ENCODE data around the gene IFNAR1. TPM values are rescaled to one million over a fixed set of nuclear protein-coding genes. Genes with fewer than 3 reads are reported as not detected.
"Not testable (repeated sequence)": the region's sequence is repeated elsewhere in the genome, so short reads cannot be mapped to it uniquely, and the experiment has no call there.

Gene IFNAR1
- total RNA-seq, 4 donors from 2014 or later: 10.3 to 30.7 (median 28.9) TPM

DNA sequence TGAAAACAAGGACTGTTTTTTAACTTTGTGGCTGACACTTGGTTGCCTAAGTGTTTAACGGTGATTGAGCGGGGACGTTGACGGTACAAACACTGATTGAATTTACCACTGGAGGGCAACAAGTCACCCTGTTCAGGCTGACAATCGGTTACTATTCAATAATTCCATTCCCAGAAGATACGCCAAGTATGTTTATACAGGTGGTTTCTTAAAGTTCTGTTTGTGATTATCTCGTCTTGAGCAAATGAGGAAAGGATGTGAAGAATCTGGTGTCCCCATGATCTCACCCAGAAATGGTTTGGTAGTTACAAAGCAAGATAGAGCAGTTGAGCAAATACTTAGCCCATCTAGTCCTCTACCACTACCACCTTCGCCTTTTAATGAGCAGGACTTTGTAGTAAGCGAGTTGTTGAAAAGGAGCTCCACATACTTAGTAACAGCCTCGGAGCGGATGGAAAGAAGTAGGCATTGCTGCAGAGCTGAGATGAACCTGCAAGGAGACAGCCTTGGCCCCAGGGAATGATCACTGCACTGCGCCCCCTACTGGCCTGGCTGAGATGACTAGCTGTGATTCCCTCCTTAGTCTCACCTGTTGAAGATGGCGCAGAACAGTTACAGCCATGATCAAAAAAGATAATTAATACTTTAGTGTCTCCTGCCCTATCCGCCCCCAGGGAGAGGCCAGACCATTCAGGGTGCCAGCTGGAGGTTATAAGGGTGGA is 36.3 kb downstream of the IFNAR1 start:
- peaks cover 0 to 5% (median 1%) of the 10 kb centered on the region in 4 donors for H3K36me3 ChIP-seq
- 19% methylated on average over 14 of the region's 14 CpGs; no CpG with 5 or more reads in 1 of the 2 donors for WGBS, 2 donors (ENCODE audit: low coverage in 1 of 2)
- no peaks in the 10 kb centered on the region for H3K9me3 ChIP-seq
- H3K27me3 ChIP-seq: no peaks in the 10 kb centered on the region
- peak overlapping the region in 2 of 4 donors; percentile 0 to 34 for H3K4me3 ChIP-seq
- in situ Hi-C loops (cut with MboI; ENCODE audit: low pct_ligation_motif_present in 1 of 4, low pct_unique_long_range_greater_than_20kb in 1 of 4, low sequenced_read_pairs in 3 of 4) (no loop called here), intact Hi-C loops (cut with DNase I; ENCODE audit: low total_unique reads) (loop anchor here (10.0 kb wide), 2 partner anchors 84 to 156 kb away; no protein-coding TSS in a partner anchor)
- H3K27ac ChIP-seq: peak overlapping the region; percentile 68 to 84 (median 71)
- H3K4me1 ChIP-seq: peaks cover 0 to 38% (median 18%) of the 10 kb centered on the region in 4 donors
- TF ChIP-seq CTCF (IDR thresholded peaks at IDR 0.05) (peak; percentile 76 to 96 (median 86)), POLR2A (IDR thresholded peaks at IDR 0.05) (peak; percentile 12), POLR2AphosphoS5 (IDR thresholded peaks at IDR 0.05) (no peak), EP300 (IDR thresholded peaks at IDR 0.05; ENCODE audit: low read depth) (no peak)
- DNase-seq: peak; percentile 89

DNA sequence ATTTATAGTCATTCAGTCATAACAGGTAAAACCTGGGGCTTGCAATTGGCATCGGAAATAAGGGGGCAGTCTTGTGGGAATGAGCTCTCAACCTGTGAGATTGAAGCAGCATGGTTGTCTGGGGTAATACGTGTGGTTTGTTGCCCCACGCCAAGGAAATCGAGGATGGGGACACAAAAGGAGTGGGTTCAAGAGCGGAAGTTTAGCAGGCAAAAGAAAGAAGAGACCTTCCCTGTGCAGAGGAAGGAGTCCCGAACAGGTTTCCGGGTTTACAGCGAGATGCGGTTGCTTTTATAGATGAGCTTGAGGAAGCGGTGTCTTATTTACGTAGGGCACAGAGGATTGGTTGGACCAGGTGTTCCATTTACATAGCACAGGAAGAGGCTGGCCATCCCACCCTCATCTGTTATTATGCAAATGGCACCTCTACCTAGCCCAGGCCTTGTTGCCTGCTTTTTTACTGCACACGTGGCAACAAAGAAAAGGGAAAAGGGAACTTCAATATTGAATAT is 37.3 kb downstream of the IFNAR1 start:
- peaks cover 0 to 38% (median 18%) of the 10 kb centered on the region in 4 donors for H3K4me1 ChIP-seq
- no peaks in the 10 kb centered on the region for H3K27me3 ChIP-seq
- peak overlapping the region in 3 of 4 donors; percentile 0 to 34 (median 5) for H3K4me3 ChIP-seq
- H3K36me3 ChIP-seq: no peaks in the 10 kb centered on the region
- WGBS, 2 donors (ENCODE audit: low coverage in 1 of 2): 50 to 52% methylated on average over 9 to 12 of the region's 12 CpGs
- intact Hi-C loops (cut with DNase I; ENCODE audit: low total_unique reads) (loop anchor here (10.0 kb wide), 2 partner anchors 83 to 157 kb away; no protein-coding TSS in a partner anchor), in situ Hi-C loops (cut with MboI; ENCODE audit: low pct_ligation_motif_present in 1 of 4, low pct_unique_long_range_greater_than_20kb in 1 of 4, low sequenced_read_pairs in 3 of 4) (no loop called here)
- peak; percentile 89 for TF ChIP-seq POLR2A (IDR thresholded peaks at IDR 0.05)
- TF ChIP-seq EP300 (IDR thresholded peaks at IDR 0.05; ENCODE audit: low read depth): no peak
- peak; percentile 80 to 95 (median 90) for TF ChIP-seq POLR2AphosphoS5 (IDR thresholded peaks at IDR 0.05)
- H3K27ac ChIP-seq: peak overlapping the region; percentile 68 to 84 (median 71)
- DNase-seq: peak; percentile 56
- H3K9me3 ChIP-seq: peaks cover 5% of the 10 kb centered on the region in 2 donors

DNA sequence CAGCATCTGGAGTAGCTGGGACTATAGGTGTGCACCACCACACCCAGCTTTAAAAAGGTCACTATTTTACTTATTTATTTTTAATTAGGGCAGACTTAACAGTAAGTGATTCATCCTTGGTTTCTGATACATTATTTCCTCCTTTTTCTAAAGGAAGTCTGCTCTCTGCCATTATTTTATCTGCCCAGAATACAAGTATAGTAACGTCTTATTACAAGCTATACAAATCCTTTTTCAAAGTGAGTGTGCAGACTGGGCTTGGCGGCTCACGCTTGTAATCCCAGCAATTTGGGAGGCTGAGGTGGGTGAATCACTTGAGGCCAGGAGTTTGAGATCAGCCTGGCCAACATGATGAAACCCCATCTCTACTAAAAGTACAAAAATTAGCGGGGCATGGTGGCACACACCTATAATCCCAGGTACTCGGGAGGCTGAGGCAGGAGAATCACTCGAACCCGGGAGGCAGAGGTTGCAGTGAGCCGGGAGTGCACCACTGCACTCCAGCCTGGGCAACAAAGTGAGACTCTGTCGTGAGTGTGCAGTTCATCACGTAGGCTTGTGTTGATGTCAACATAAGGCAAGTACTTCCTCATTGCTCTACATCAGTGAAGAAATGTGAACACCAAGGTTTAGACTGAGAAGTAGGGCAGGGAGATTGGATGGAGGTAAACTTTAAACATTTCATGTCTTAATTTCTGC is 39.3 kb downstream of the IFNAR1 start:
- intact Hi-C loops (cut with DNase I; ENCODE audit: low total_unique reads): loop anchor here (10.0 kb wide), 2 partner anchors 81 to 159 kb away; no protein-coding TSS in a partner anchor

GRCh38 chr21:33364830-33365229 is 40.1 kb downstream of the IFNAR1 start:
- Histone ChIP-seq H3K36me3 (no peaks in the 10 kb centered on the region), H3K9me3 (peaks cover 10 to 11% of the 10 kb centered on the region in 2 donors), H3K27ac (no peak overlapping the region), H3K27me3 (no peaks in the 10 kb centered on the region), H3K4me3 (no peak overlapping the region), H3K4me1 (peaks cover 0 to 38% (median 18%) of the 10 kb centered on the region in 4 donors)
- in situ Hi-C loops (cut with MboI; ENCODE audit: low pct_ligation_motif_present in 1 of 4, low pct_unique_long_range_greater_than_20kb in 1 of 4, low sequenced_read_pairs in 3 of 4): no loop called here
- intact Hi-C loops (cut with DNase I; ENCODE audit: low total_unique reads): loop anchor here (10.0 kb wide), 2 partner anchors 80 to 160 kb away; no protein-coding TSS in a partner anchor
- no peak for DNase-seq
- 93 to 94% methylated on average over 5 of the region's 5 CpGs for WGBS, 2 donors (ENCODE audit: low coverage in 1 of 2)
- TF ChIP-seq CTCF (IDR thresholded peaks at IDR 0.05) (no peak), POLR2AphosphoS5 (IDR thresholded peaks at IDR 0.05) (no peak), EP300 (IDR thresholded peaks at IDR 0.05; ENCODE audit: low read depth) (no peak), POLR2A (IDR thresholded peaks at IDR 0.05) (no peak)

More for the DNA sequence above, 39.3 kb downstream of the IFNAR1 start:
- DNase-seq: peak; percentile 53
- Histone ChIP-seq H3K27ac (peak overlapping the region; percentile 23 to 69 (median 41)), H3K4me1 (peaks cover 0 to 38% (median 18%) of the 10 kb centered on the region in 4 donors), H3K9me3 (peaks cover 10 to 11% of the 10 kb centered on the region in 2 donors)
- TF ChIP-seq EP300 (IDR thresholded peaks at IDR 0.05; ENCODE audit: low read depth): peak; percentile 30
- TF ChIP-seq POLR2AphosphoS5 (IDR thresholded peaks at IDR 0.05): peak in 2 of 3 donors; percentile 58 to 71
- peak; percentile 25 for TF ChIP-seq POLR2A (IDR thresholded peaks at IDR 0.05)
- 50 to 57% methylated on average over 5 to 10 of the region's 10 CpGs for WGBS, 2 donors (ENCODE audit: low coverage in 1 of 2)
- in situ Hi-C loops (cut with MboI; ENCODE audit: low pct_ligation_motif_present in 1 of 4, low pct_unique_long_range_greater_than_20kb in 1 of 4, low sequenced_read_pairs in 3 of 4); H3K4me3 ChIP-seq; H3K36me3 ChIP-seq; H3K27me3 ChIP-seq: not testable (repeated sequence)

All from transverse colon (tissue), 4 donors.